Neural crest cell (in vitro differentiated cells): ENCODE data around the gene KRTAP5-11. TPM values are rescaled to one million over a fixed set of nuclear protein-coding genes. Genes with fewer than 3 reads are reported as not detected.

ENCODE experiments used
- DNase-seq: peaks from one replicate; pipeline ENCODE4 v3.0.0; 2021; ENCODE audit warnings: low read depth, mixed read lengths, low spot score
- H3K27ac Mint-ChIP-seq: one replicate; pipeline ENCODE4 v1.8.0; 2021; ENCODE audit warnings: mild to moderate bottlenecking, mixed read lengths; ENCODE audit not compliant: unreplicated experiment
- H3K27me3 Mint-ChIP-seq: 2 replicates; pipeline ENCODE4 v1.8.0; 2021; ENCODE audit warnings: low read depth, mild to moderate bottlenecking, mixed read lengths
- H3K36me3 Mint-ChIP-seq: 2 replicates; pipeline ENCODE4 v1.8.0; 2021; ENCODE audit warnings: low read depth, mild to moderate bottlenecking, mixed read lengths
- H3K4me1 Mint-ChIP-seq: 2 replicates; pipeline ENCODE4 v1.8.0; 2021; ENCODE audit warnings: mixed read lengths
- H3K4me3 Mint-ChIP-seq: one replicate; pipeline ENCODE4 v1.8.0; 2021; ENCODE audit warnings: mild to moderate bottlenecking, mixed read lengths
- H3K9me3 Mint-ChIP-seq: 2 replicates; pipeline ENCODE4 v1.8.0; 2021; ENCODE audit warnings: mixed read lengths
- CTCF ChIP-seq: fragments of 200-600 bp; sonication (generic); conservative IDR thresholded peaks from 2 replicates; pipeline ENCODE4 v1.5.0; 2021; ENCODE audit warnings: antibody characterized with exemption, mild to moderate bottlenecking
- total RNA-seq: library from RNA; stranded (reverse); gene quantifications from 2 replicates; pipeline ENCODE4 v1.2.1, GENCODE V29; 2021

KRTAP5-11 gene
- total RNA-seq, 1 donor from 2014 or later: not detected

- DNase-seq: no peak
- no peak within 1 kb of the TSS for H3K27ac Mint-ChIP-seq
- TF ChIP-seq CTCF: no peak
- peaks cover 2% of the 10 kb centered on the region for H3K36me3 Mint-ChIP-seq
- peaks cover 2% of the 10 kb centered on the region for H3K9me3 Mint-ChIP-seq
- H3K4me1 Mint-ChIP-seq: peaks cover 15% of the 10 kb centered on the region
- H3K27me3 Mint-ChIP-seq: peaks cover 12% of the 10 kb centered on the region
- no peak within 1 kb of the TSS for H3K4me3 Mint-ChIP-seq
Observed at GRCh38 chr11:71565263-71565662, 17.4 kb downstream of the KRTAP5-11 start, which contains the start of gene KRTAP5-10. Gene KRTAP5-10 (plus strand): TSS chr11:71565563. CDS start chr11:71565588, 25 bp downstream.

GRCh38 chr11:71564430-71564829, 18.2 kb downstream of the KRTAP5-11 start:
- H3K4me3 Mint-ChIP-seq: no peak overlapping the region

GRCh38 chr11:71563406-71563805, 19.3 kb downstream of the KRTAP5-11 start:
- H3K9me3 Mint-ChIP-seq: peaks cover 2% of the 10 kb centered on the region
- H3K27me3 Mint-ChIP-seq: peaks cover 12% of the 10 kb centered on the region
- no peak overlapping the region for H3K4me3 Mint-ChIP-seq
- peaks cover 2% of the 10 kb centered on the region for H3K36me3 Mint-ChIP-seq
- peak; percentile 25 for DNase-seq
- H3K27ac Mint-ChIP-seq: no peak overlapping the region
- H3K4me1 Mint-ChIP-seq: peaks cover 15% of the 10 kb centered on the region
- peak; percentile 57 for TF ChIP-seq CTCF

More at GRCh38 chr11:71564430-71564829, 18.2 kb downstream of the KRTAP5-11 start:
- Mint-ChIP-seq H3K36me3 (peaks cover 2% of the 10 kb centered on the region), H3K9me3 (peaks cover 2% of the 10 kb centered on the region), H3K27me3 (peaks cover 12% of the 10 kb centered on the region), H3K27ac (no peak overlapping the region), H3K4me1 (peaks cover 15% of the 10 kb centered on the region)
- TF ChIP-seq CTCF: no peak
- no peak for DNase-seq

- Mint-ChIP-seq H3K4me1 (peaks cover 9% of the 10 kb centered on the region), H3K4me3 (no peak overlapping the region), H3K36me3 (peaks cover 2% of the 10 kb centered on the region), H3K9me3 (peaks cover 4% of the 10 kb centered on the region), H3K27ac (no peak overlapping the region), H3K27me3 (peaks cover 12% of the 10 kb centered on the region)
- no peak for DNase-seq
- no peak for TF ChIP-seq CTCF
Observed at GRCh38 chr11:71562120-71562519, 20.6 kb downstream of the KRTAP5-11 start.

GRCh38 chr11:71558996-71559395, 23.7 kb downstream of the KRTAP5-11 start:
- TF ChIP-seq CTCF: no peak

More at GRCh38 chr11:71558996-71559395, 23.7 kb downstream of the KRTAP5-11 start:
- Mint-ChIP-seq H3K27ac (no peak overlapping the region), H3K27me3 (peaks cover 8% of the 10 kb centered on the region), H3K4me1 (no peaks in the 10 kb centered on the region), H3K36me3 (peaks cover 2% of the 10 kb centered on the region), H3K9me3 (peaks cover 4% of the 10 kb centered on the region), H3K4me3 (no peak overlapping the region)
- no peak for DNase-seq
